RWPE1 (cell line): ENCODE results near the gene ZNF831.

ENCODE experiments used
- CTCF ChIA-PET: fragments of 350-600 bp; sonication (Branson Sonifier 250); formaldehyde crosslinking; extraction: SDS; loops from one replicate; lab custom pipeline; 2021; lab: Yijun Ruan, JAX
- POLR2A ChIA-PET: fragments of 400-600 bp; formaldehyde crosslinking; extraction: SDS; loops from one replicate; lab custom pipeline; 2020; ENCODE audit warnings: antibody characterized with exemption; ENCODE audit not compliant: low non-redundant PET; lab: Yijun Ruan, JAX
- DNase-seq: peaks from one replicate; pipeline ENCODE4 v3.0.0; 2012; ENCODE audit warnings: low spot score
- H3K27ac ChIP-seq: fragments of 450-650 bp; 2 replicates; pipeline ENCODE4 v1.5.1; 2017
- CTCF ChIP-seq: fragments of 450-650 bp; conservative IDR thresholded peaks from 2 replicates; pipeline ENCODE4 v1.5.1; 2017; ENCODE audit warnings: low read depth, mild to moderate bottlenecking

The ZNF831 gene

GRCh38 chr20:59230385-59230784, 66.8 kb downstream of the ZNF831 start:
- ChIA-PET POLR2A (no interaction called here), CTCF (interaction anchor here (1.1 to 1.2 kb wide), 2 partner anchors 51 to 148 kb away, joined by 3 read pairs; no protein-coding TSS in a partner anchor)
- no peak overlapping the region for H3K27ac ChIP-seq
- TF ChIP-seq CTCF = no peak
- no peak for DNase-seq

GRCh38 chr20:59231124-59231804, 67.6 kb downstream of the ZNF831 start:
- CTCF ChIA-PET = interaction anchor here (0.6 to 1.6 kb wide), 4 partner anchors 9 to 149 kb away, joined by 3 to 6 read pairs (median 3); no protein-coding TSS in a partner anchor
- TF ChIP-seq CTCF = no peak
- H3K27ac ChIP-seq = no peak overlapping the region
- POLR2A ChIA-PET = no interaction called here
- no peak for DNase-seq

GRCh38 chr20:59232618-59233017, 69.0 kb downstream of the ZNF831 start:
- DNase-seq = no peak
- no peak overlapping the region for H3K27ac ChIP-seq
- CTCF ChIA-PET = interaction anchor here (0.6 to 1.6 kb wide), 2 partner anchors 11 to 168 kb away, joined by 3 to 6 read pairs; no protein-coding TSS in a partner anchor
- POLR2A ChIA-PET = no interaction called here
- no peak for TF ChIP-seq CTCF

- H3K27ac ChIP-seq = no peak overlapping the region
- no peak for TF ChIP-seq CTCF
- ChIA-PET POLR2A (interaction anchor here (0.7 kb wide), 1 partner anchor 203 kb away, joined by 3 read pairs; no protein-coding TSS in a partner anchor), CTCF (interaction anchor here (0.6 to 1.0 kb wide), 2 partner anchors 13 to 261 kb away, joined by 3 to 5 read pairs; no protein-coding TSS in a partner anchor)
- no peak for DNase-seq
Observed at GRCh38 chr20:59235226-59235625, 71.6 kb downstream of the ZNF831 start.

GRCh38 chr20:59240006-59240405, 76.4 kb downstream of the ZNF831 start:
- CTCF ChIA-PET = no interaction called here
- no peak for DNase-seq
- H3K27ac ChIP-seq = no peak overlapping the region
- no peak for TF ChIP-seq CTCF
- POLR2A ChIA-PET = no interaction called here

- DNase-seq = no peak
- ChIA-PET CTCF (no interaction called here), POLR2A (no interaction called here)
- no peak for TF ChIP-seq CTCF
- H3K27ac ChIP-seq = no peak overlapping the region
Observed at GRCh38 chr20:59242714-59243626, 79.3 kb downstream of the ZNF831 start.
